Stimulated activated memory B cell treated with anti-CD40 and anti-IgM and Interleukin-4, amounts not matched to agents 10 μg/mL and 1 μg/mL and 100 μg/mL, for 72 hours (primary cell): Measurements from ENCODE around the gene DDN.

Source experiments
- ATAC-seq: fragments of 150-1000 bp; cut with Tn5 transposase; 2 replicates; pipeline ENCODE4 v1.10.0; 2021
- H3K27ac Mint-ChIP-seq: one replicate; pipeline ENCODE4 v1.8.0; 2022; ENCODE audit warnings: mild to moderate bottlenecking, mixed read lengths
- H3K27me3 Mint-ChIP-seq: one replicate; pipeline ENCODE4 v1.8.0; 2022; ENCODE audit warnings: mixed read lengths
- H3K36me3 Mint-ChIP-seq: one replicate; pipeline ENCODE4 v1.8.0; 2022; ENCODE audit warnings: mixed read lengths
- H3K4me1 Mint-ChIP-seq: one replicate; pipeline ENCODE4 v1.8.0; 2022; ENCODE audit warnings: mixed read lengths
- H3K4me3 Mint-ChIP-seq: one replicate; pipeline ENCODE4 v1.8.0; 2022; ENCODE audit warnings: mild to moderate bottlenecking, moderate library complexity, mixed read lengths
- H3K9me3 Mint-ChIP-seq: one replicate; pipeline ENCODE4 v1.8.0; 2022; ENCODE audit warnings: mixed read lengths

Gene DDN

DNA sequence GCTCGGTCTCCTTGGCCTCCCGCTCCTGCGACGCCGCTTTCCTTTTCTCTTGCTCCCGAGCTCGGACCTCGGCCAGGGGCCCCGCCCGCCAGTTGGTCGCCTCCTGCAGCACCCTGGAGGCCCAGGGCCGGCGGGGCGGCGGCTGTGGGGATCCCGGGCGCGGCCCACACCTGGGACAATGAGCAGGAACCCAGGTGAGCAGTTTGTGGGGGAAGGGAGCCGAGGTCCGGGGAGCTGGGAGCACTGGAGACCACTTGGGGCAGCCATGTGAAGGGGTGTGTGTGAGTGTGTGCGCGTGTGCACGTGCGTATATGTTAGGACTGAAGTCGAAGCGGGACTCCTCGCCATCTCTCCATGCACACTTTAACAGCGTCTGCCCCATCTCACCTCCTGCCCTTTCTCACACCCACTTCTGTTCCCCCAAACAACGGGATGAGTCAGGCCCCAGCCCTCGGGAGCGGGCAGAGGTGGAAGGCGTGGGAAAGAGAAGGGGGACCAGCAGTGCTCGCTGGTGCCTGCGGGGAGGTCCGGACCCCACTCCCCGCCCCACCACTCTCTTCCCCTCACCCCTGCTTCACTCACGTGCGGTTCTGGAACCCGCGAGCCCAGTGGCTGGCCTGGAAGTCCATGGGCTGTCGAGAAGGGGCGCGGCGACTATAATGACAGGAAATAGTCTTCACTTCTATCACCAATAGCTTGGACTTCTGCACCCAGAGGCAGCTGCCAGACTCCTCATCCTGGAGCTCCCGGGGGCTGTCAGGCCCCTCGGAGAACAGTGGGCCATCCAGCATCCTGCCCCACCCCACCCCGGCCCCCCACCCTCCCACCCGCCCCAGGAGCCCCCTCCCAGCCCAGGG is 450 bp downstream of the DDN start:
- H3K27ac Mint-ChIP-seq = no peak overlapping the region
- H3K27me3 Mint-ChIP-seq = peaks cover 44% of the 10 kb centered on the region
- peaks cover 56% of the 10 kb centered on the region for H3K4me1 Mint-ChIP-seq
- H3K36me3 Mint-ChIP-seq = peaks cover 30% of the 10 kb centered on the region
- peak; percentile 37 for ATAC-seq
- H3K4me3 Mint-ChIP-seq = peak overlapping the region; percentile 75
- H3K9me3 Mint-ChIP-seq = no peaks in the 10 kb centered on the region

DNA sequence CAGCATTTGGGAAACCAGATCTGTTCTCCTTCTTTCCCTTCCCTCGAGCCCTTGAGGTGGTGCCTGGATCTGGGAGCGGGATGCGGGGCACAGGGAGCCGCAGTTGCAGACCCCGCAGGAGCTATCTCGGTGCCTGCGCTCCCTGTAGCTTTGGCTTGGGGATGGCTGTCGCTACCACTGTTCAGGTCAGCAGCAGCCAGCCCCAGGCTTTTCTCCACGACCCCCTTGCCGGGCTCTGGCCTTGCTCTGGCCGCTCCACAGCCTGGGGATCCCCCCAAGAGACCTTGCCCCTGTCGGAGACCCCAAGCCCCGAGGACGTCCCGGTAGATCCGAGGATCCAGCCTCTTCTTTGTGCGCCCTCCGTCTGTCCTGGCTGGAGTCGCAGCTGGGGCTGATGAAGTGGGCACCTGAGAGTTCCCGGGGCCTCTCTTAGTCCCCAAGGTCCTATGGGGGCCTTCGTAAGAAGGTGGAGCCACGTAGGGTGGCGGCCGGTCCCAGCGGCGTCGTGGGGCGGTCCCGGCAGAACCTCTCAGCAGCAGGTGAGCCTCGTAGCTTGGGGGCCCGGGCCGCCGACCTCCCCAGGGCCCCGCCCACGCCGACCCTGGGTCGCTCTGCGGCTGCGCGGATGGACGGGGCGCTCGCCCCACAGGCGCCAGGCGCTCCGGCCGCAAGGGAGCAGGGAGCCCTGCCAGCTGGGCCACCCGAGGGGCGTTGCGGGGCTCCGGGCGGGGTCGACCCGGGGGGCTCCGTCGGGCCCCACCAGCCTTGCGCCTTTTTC is 1.3 kb downstream of the DDN start:
- no peak overlapping the region for H3K27ac Mint-ChIP-seq
- no peaks in the 10 kb centered on the region for H3K9me3 Mint-ChIP-seq
- ATAC-seq = peak; percentile 75
- peaks cover 50% of the 10 kb centered on the region for H3K27me3 Mint-ChIP-seq
- H3K4me3 Mint-ChIP-seq = peak overlapping the region; percentile 75
- H3K4me1 Mint-ChIP-seq = peaks cover 56% of the 10 kb centered on the region
- H3K36me3 Mint-ChIP-seq = peaks cover 22% of the 10 kb centered on the region

DNA sequence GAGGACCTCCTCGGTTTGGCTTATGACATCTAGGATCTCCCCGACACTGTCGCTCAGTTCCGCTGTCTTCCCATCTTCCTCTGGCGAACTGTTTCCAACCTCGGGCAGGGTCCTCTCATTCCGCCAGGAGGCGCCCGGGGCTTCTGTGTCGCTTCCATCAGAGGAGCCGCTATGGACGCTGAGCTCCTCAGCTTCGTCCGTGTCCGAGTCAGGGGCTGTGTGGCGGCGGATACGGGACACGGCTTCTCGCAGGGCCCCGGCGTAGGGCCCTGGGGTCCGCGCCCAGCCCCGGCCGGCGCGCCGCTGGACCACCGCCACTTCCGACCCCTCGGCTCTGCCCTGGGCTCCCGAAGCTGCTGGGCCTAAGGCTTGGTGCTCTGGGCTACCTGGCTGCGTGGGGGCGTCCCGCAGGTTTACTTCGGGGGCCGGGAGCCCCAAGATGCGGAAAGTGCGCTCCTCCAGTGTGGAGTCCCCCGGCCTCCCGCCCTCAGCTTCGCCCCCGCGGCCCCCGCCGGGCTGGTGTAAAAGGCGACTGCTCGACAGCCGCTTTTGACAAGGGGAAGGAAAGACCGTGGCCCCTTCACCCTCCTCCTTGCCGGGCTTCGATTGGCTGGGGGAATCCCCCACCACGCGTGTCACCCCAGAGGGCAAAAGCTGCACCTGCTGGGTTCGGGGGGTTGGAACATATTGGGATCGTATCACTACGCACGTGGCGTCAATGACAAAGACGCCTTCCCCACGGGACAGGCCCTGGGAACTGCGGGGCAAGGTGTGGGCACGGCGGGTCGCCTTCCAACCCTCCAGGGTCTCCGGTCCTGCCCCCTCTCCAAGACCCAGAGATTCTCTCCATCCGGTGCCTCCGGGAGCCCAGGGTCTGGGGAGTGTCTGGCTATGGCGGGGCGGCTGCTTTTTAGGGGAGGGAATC is 2.1 kb downstream of the DDN start:
- peaks cover 56% of the 10 kb centered on the region for H3K4me1 Mint-ChIP-seq
- peak; percentile 67 for ATAC-seq
- H3K9me3 Mint-ChIP-seq = no peaks in the 10 kb centered on the region
- no peak overlapping the region for H3K27ac Mint-ChIP-seq
- H3K27me3 Mint-ChIP-seq = peaks cover 50% of the 10 kb centered on the region
- H3K36me3 Mint-ChIP-seq = peaks cover 14% of the 10 kb centered on the region
- peak overlapping the region; percentile 74 for H3K4me3 Mint-ChIP-seq

DNA sequence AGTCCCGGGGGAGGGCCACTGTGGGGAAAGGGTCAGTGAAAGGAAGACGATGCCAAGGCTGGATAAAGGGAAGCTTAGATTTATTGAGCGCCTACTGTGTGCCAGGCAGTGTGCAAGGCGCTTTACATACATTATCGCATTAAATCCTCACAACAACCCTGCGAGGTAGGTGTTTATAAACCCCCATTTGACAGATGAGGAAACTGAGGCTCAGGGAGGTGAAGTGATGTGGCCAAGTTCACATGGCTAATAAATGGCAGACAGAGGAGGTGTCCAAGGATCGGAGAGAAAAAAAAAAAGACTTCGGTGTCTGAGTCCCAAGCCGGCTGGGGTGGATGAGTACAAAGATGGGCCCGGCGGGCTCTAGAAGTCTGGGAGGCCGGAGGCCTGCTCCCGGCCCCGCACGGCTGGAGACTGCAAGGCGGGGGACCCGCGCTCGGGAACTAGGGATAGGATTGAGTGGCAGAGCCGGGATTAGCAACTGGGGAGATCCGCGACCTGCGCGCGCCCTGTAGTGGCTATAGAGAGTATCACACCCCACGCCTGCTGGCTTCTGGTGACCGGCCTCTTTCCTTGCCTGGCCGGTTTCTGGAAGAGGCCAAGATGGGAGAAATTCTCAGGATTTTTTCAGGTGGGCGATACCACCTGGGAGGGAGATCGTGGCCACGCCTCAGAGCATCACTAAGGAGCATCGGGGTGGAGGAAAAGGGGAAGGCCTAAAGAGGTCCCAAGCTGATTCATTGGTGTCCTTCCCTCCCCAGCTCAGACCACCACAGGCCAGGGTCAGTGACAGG is 3.9 kb downstream of the DDN start:
- H3K36me3 Mint-ChIP-seq = no peaks in the 10 kb centered on the region
- no peak for ATAC-seq
- no peak overlapping the region for H3K27ac Mint-ChIP-seq
- H3K27me3 Mint-ChIP-seq = peaks cover 50% of the 10 kb centered on the region
- H3K4me3 Mint-ChIP-seq = peak overlapping the region; percentile 45
- H3K9me3 Mint-ChIP-seq = no peaks in the 10 kb centered on the region
- H3K4me1 Mint-ChIP-seq = peaks cover 53% of the 10 kb centered on the region

DNA sequence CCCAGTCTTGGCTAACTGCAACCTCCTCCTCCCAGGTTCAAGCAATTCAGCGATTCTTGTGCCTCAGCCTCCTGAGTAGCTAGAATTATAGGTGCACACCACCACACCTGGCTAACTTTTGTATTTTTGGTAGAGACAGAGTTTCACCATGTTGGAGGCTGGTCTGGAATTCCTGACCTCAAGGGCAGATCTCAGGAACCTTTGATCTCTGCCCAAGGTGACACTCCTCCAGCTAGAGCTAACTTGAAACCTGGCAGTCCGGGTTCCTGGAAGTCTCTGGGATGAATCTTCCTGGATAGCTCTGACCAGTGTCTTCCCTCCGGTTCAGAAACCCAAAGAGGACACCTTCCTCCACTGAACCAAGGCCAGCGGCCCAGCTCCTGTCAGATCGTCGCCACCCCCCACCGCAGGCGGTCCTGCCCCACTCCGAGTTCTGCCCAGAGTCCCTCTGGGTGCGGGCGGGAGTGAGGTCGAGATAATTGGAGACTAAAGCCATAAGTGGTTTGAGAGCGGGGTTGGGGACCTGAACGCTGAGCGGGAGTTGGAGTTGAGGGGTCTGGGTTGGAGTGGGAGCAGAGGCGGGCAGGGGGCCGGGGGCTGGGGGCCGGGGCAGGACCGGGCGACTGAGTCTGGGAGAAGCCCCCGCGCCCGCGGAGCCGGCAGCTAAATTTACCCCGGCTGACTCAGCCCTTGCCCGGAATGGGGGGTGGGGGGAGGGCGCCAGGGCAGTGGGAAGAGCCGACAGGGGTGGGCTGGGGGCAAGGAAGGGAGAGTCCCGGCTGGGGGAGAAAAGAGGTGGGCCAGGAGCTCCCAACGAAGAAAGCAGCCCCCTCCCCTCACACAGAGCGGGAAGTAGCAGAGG is 4.7 kb downstream of the DDN start:
- Mint-ChIP-seq H3K4me1 (peaks cover 45% of the 10 kb centered on the region), H3K27ac (no peak overlapping the region)

DNA sequence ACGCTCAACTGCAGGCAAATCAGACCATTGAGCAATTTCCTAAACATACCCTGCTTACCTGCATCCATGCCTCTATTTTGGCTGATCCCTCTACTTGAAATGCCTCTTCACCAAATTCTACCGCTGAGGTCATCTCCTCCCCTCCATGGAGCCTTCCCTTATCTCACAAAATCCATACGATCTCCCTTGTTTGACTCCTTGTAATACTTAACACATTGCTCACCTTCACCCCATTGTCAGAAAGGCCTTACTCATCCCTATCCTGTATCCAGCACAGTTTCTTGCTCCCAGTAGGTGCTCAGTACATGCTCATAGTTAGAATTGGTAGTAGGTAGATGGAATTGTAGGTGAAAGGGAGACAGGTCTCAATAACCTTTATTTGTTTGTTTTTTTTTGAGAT is 5.4 kb downstream of the DDN start:
- Mint-ChIP-seq H3K27me3 (peaks cover 53% of the 10 kb centered on the region), H3K4me1 (peaks cover 38% of the 10 kb centered on the region), H3K27ac (no peak overlapping the region), H3K4me3 (no peak overlapping the region), H3K9me3 (no peaks in the 10 kb centered on the region), H3K36me3 (no peaks in the 10 kb centered on the region)
- ATAC-seq = no peak

More for the DNA sequence above, 4.7 kb downstream of the DDN start:
- H3K36me3 Mint-ChIP-seq = no peaks in the 10 kb centered on the region
- no peak overlapping the region for H3K4me3 Mint-ChIP-seq
- ATAC-seq = no peak
- H3K27me3 Mint-ChIP-seq = peaks cover 50% of the 10 kb centered on the region
- H3K9me3 Mint-ChIP-seq = no peaks in the 10 kb centered on the region

DNA sequence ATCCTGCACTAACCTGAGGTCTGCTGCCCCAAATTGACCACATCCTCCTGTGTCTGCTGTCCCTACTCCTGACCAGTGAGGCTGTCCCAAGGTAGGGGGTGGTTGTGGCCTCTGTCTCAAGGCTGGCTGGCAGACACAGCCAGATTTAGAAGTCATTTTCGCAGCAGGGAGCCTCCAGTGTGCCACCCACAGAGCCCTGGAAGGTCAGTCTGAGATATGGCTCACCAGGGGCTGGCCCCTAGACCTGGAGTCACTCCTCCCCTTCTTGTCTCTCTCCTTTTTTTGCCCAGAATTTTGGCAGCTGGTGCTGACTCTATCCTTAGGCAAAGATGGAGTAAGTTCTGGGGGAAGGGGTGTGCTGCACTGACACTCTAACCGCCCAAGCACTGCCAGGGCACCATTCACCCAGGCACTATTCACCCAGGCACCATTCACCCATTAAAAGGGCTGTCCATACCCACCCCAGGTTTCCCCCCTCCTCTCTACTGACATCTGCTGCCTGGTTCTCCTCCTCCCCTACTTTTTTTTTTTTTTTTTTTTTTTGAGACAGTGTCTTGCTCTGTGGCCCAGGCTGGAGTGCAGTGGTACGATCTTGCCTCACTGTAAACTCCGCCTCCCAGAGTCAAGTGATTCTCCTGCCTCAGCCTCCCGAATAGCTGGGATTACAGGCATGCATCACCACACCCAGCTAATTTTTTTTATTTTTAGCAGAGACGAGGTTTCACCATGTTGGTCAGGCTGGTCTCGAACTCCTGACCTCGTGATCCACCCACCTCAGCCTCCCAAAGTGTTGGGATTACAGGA is 7.7 kb downstream of the DDN start:
- no peaks in the 10 kb centered on the region for H3K36me3 Mint-ChIP-seq
- H3K4me1 Mint-ChIP-seq = peaks cover 20% of the 10 kb centered on the region
- H3K27ac Mint-ChIP-seq = no peak overlapping the region
- peaks cover 75% of the 10 kb centered on the region for H3K27me3 Mint-ChIP-seq
- ATAC-seq = no peak
- no peak overlapping the region for H3K4me3 Mint-ChIP-seq
- no peaks in the 10 kb centered on the region for H3K9me3 Mint-ChIP-seq

DNA sequence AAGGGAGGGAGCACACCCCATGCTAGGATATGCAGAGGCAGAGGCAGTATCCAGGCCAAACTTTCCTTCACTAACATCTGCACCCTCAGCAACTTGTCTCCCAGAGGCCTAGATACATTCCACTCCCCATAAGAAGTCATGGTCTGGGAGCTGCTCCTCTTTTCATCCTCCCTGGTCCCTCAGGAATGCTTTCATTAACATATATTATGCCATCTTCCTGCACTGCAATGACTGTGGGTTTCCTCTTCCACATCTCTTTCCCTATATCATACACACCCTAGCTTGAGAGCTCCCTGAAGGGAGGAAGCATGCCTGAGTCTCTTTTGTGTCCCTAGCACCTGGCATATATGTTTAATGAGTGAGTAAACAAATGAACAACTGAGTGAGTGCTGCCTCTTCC is 8.6 kb downstream of the DDN start:
- no peak for ATAC-seq
- Mint-ChIP-seq H3K4me3 (no peak overlapping the region), H3K4me1 (peaks cover 20% of the 10 kb centered on the region), H3K36me3 (no peaks in the 10 kb centered on the region), H3K9me3 (no peaks in the 10 kb centered on the region), H3K27me3 (peaks cover 81% of the 10 kb centered on the region), H3K27ac (no peak overlapping the region)

DNA sequence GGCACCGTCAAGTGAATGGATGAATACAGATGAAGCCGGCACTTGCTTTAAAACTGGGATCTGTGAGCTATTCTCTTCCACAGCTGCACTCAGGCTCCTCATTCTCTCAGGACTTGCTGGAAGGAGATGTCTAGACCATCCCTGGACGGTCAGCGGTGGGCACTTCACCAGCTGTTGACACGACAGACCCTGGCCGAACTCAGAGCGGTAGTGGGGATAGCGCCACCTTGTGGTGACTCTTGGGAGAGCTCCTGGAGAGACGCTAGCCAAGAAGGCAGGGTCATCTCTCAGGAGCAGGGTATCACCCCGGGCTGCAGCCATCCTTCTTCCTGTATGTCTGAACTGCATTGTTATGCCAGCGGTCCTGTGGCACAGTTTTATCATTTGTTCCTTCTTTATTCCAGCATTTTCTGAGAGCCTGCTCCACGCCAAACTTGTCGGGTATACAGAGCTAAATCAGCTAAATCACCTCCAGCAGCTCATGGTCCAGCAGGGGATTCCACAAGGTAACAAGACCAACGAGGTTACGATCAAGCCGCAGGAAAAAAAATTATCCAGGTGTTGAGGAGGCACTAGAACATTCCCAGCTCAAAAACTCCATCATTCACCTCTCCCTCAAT is 11.0 kb downstream of the DDN start:
- ATAC-seq = peak; percentile 60
- Mint-ChIP-seq H3K27me3 (peaks cover 57% of the 10 kb centered on the region), H3K9me3 (no peaks in the 10 kb centered on the region), H3K4me3 (no peak overlapping the region), H3K4me1 (peaks cover 14% of the 10 kb centered on the region), H3K36me3 (no peaks in the 10 kb centered on the region), H3K27ac (no peak overlapping the region)

DNA sequence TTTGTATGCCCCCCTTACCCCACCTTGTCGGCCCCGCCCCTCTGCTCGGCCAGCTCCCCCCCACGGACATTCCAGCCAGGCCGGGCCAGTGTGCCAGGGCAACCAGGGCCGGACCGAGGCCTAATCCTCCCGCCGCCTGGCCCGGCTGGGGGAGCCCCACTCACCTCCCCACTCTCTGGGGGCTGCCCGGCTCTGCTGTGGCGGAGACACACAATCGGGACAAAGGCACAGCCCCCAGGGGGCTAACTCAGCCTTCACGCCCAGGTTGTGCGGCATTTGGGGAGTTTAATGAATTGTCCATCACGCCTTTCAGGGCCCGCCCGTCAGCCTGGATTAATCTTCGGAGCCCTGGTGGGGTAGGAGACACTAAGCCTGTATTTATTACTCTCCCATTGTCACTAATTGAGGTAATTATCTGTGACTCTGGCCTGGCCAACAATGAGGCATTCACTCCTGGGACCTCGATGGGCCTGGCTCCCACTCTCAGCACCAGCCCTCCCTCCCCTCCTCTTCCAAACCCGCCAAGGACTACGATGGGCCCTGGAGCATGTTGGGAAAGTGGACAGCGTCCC is 12.4 kb downstream of the DDN start:
- no peaks in the 10 kb centered on the region for H3K9me3 Mint-ChIP-seq
- no peak overlapping the region for H3K27ac Mint-ChIP-seq
- ATAC-seq = no peak
- H3K27me3 Mint-ChIP-seq = peaks cover 67% of the 10 kb centered on the region
- H3K36me3 Mint-ChIP-seq = no peaks in the 10 kb centered on the region
- peaks cover 23% of the 10 kb centered on the region for H3K4me1 Mint-ChIP-seq
- H3K4me3 Mint-ChIP-seq = no peak overlapping the region

DNA sequence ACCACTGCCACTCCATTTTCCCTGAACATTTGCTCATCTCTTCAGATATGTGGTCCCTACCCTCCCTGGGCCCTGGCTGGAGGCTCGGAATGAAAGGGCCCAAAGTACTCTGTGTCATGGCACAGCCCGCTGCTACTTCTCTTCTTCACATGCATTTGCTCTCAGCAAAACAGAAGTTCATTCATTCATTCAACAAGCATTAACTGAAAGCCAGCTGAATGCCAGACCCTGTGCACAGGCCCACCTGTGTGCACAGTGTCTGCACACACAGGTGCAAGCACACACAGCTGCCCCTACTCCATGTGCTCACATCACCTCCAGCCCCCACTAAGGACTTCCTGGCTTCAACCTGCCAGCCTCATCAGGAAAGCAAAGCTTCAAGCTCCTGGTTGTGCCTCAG is 13.3 kb downstream of the DDN start:
- Mint-ChIP-seq H3K4me1 (peaks cover 29% of the 10 kb centered on the region), H3K4me3 (no peak overlapping the region), H3K36me3 (no peaks in the 10 kb centered on the region), H3K27me3 (peaks cover 71% of the 10 kb centered on the region), H3K9me3 (no peaks in the 10 kb centered on the region), H3K27ac (no peak overlapping the region)
- ATAC-seq = no peak

DNA sequence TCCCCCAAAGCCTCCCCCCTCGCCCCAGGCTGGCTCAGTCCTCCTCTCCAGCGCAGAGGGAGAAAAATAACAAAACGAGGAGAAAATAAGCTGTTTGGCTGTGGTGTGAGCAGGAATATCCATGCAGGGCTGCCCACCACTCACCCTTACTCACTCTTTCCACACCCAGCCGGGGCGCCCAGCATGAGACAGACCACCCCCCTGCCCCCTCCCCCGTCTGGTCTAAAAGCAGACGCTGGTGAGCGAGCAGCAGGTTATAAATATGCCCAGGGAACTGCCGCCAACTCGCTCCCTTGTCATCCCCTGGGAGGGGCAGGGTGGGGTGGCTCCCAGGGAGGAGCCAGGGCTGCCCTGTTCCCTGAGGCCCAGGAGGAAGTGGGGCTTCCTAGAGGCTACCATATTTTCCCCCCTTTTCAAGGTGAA is 13.7 kb downstream of the DDN start:
- H3K27me3 Mint-ChIP-seq = peaks cover 71% of the 10 kb centered on the region
- no peak for ATAC-seq
- H3K4me3 Mint-ChIP-seq = no peak overlapping the region
- H3K9me3 Mint-ChIP-seq = no peaks in the 10 kb centered on the region
- no peak overlapping the region for H3K27ac Mint-ChIP-seq
- no peaks in the 10 kb centered on the region for H3K36me3 Mint-ChIP-seq
- peaks cover 30% of the 10 kb centered on the region for H3K4me1 Mint-ChIP-seq
